ENCODE results near the gene NPB. TPM values are rescaled to one million over a fixed set of nuclear protein-coding genes. Genes with fewer than 3 reads are reported as not detected.

NPB gene
- polyA plus RNA-seq, 3 donors = 0.08 to 0.16 TPM; not detected in 1

- no peak overlapping the region for H3K27ac Mint-ChIP-seq
- Histone ChIP-seq H2AFZ (ENCODE audit: insufficient read depth, low read depth, low read length, poor library complexity, severe bottlenecking) (no peak overlapping the region), H3K4me3 (replicated peaks in 1 of 3; ENCODE audit: low read depth in 2 of 3, low read length in 3 of 3) (no peak overlapping the region), H3K4me2 (replicated peaks; ENCODE audit: extremely low read depth, low read length, poor library complexity, severe bottlenecking) (no peak overlapping the region), H4K20me1 (ENCODE audit: insufficient read depth, low read length) (no peaks in the 10 kb centered on the region), H3K4me1 (ENCODE audit: control insufficient read depth in 1 of 2, insufficient read depth in 2 of 2, low read length in 2 of 2) (peaks cover 0 to 4% of the 10 kb centered on the region in 2 donors), H3K79me2 (ENCODE audit: insufficient read depth, low read length) (no peaks in the 10 kb centered on the region), H3K27me3 (ENCODE audit: control insufficient read depth in 2 of 2, insufficient read depth in 2 of 2, low read length in 2 of 2) (no peaks in the 10 kb centered on the region), H3K9ac (ENCODE audit: insufficient read depth, low read length, poor library complexity, severe bottlenecking) (no peak overlapping the region), H3K9me3 (replicated peaks in 1 of 2; ENCODE audit: control insufficient read depth in 1 of 2, insufficient read depth in 1 of 2, low read length in 2 of 2) (no peaks in the 10 kb centered on the region), H3K27ac (ENCODE audit: low read depth in 1 of 2, low read length in 2 of 2) (no peak overlapping the region), H3K36me3 (replicated peaks in 1 of 2; ENCODE audit: control insufficient read depth in 1 of 2, insufficient read depth in 2 of 2, low read length in 2 of 2) (no peaks in the 10 kb centered on the region)
- H3K4me3 Mint-ChIP-seq = no peak overlapping the region
- no peak for DNase-seq
- no peaks in the 10 kb centered on the region for H3K36me3 Mint-ChIP-seq
- peaks cover 0 to 5% (median 2%) of the 10 kb centered on the region in 7 donors for H3K9me3 Mint-ChIP-seq
- H3K27me3 Mint-ChIP-seq (ENCODE audit: low read depth in 3 of 3) = peaks cover 8 to 19% (median 12%) of the 10 kb centered on the region in 3 donors
- no peaks in the 10 kb centered on the region for H3K4me1 Mint-ChIP-seq
- TF ChIP-seq CTCF (IDR thresholded peaks at IDR 0.05) = no peak
- 93% methylated on average over 15 of the region's 15 CpGs for WGBS (ENCODE audit: insufficient coverage)
- intact Hi-C loops (cut with micrococcal nuclease) = no loop called here
These were observed 48.5 kb downstream of the NPB start for GRCh38 chr17:81950501-81950900.

GRCh38 chr17:81951785-81952684 lies 50.0 kb downstream of the NPB start:
- intact Hi-C loops (cut with micrococcal nuclease) = no loop called here
- H3K9me3 Mint-ChIP-seq = peaks cover 0 to 5% (median 2%) of the 10 kb centered on the region in 7 donors
- H3K4me1 Mint-ChIP-seq = no peaks in the 10 kb centered on the region
- no peak overlapping the region for H3K9ac ChIP-seq (ENCODE audit: insufficient read depth, low read length, poor library complexity, severe bottlenecking)
- peaks cover 7 to 17% (median 16%) of the 10 kb centered on the region in 3 donors for H3K27me3 Mint-ChIP-seq (ENCODE audit: low read depth in 3 of 3)
- no peaks in the 10 kb centered on the region for H3K79me2 ChIP-seq (ENCODE audit: insufficient read depth, low read length)
- H3K36me3 Mint-ChIP-seq = no peaks in the 10 kb centered on the region
- no peaks in the 10 kb centered on the region for H3K9me3 ChIP-seq (replicated peaks in 1 of 2; ENCODE audit: control insufficient read depth in 1 of 2, insufficient read depth in 1 of 2, low read length in 2 of 2)
- WGBS (ENCODE audit: insufficient coverage) = 78% methylated on average over 5 of the region's 13 CpGs
- H3K27ac Mint-ChIP-seq = no peak overlapping the region
- H3K36me3 ChIP-seq (replicated peaks in 1 of 2; ENCODE audit: control insufficient read depth in 1 of 2, insufficient read depth in 2 of 2, low read length in 2 of 2) = no peaks in the 10 kb centered on the region
- no peak overlapping the region for H3K4me3 Mint-ChIP-seq
- no peak overlapping the region for H3K27ac ChIP-seq (ENCODE audit: low read depth in 1 of 2, low read length in 2 of 2)
- no peak for TF ChIP-seq CTCF (IDR thresholded peaks at IDR 0.05)
- no peak overlapping the region for H2AFZ ChIP-seq (ENCODE audit: insufficient read depth, low read depth, low read length, poor library complexity, severe bottlenecking)
- no peak overlapping the region for H3K4me3 ChIP-seq (replicated peaks in 1 of 3; ENCODE audit: low read depth in 2 of 3, low read length in 3 of 3)
- no peak overlapping the region for H3K4me2 ChIP-seq (replicated peaks; ENCODE audit: extremely low read depth, low read length, poor library complexity, severe bottlenecking)
- peaks cover 0 to 4% of the 10 kb centered on the region in 2 donors for H3K4me1 ChIP-seq (ENCODE audit: control insufficient read depth in 1 of 2, insufficient read depth in 2 of 2, low read length in 2 of 2)
- no peaks in the 10 kb centered on the region for H3K27me3 ChIP-seq (ENCODE audit: control insufficient read depth in 2 of 2, insufficient read depth in 2 of 2, low read length in 2 of 2)
- no peak for DNase-seq
- no peaks in the 10 kb centered on the region for H4K20me1 ChIP-seq (ENCODE audit: insufficient read depth, low read length)

Other genes starting within 250 kb of the NPB start
- gene PDE6G, start 245.7 kb upstream of the NPB start, polyA plus RNA-seq = 10 to 100 TPM in 2 of 3 donors, 1 to 10 TPM in 1; 8.9 to 12.0 (median 11.5) TPM
- gene OXLD1, start 235.6 kb upstream of the NPB start, polyA plus RNA-seq = 10 to 100 TPM; 46.0 to 61.1 (median 51.8) TPM
- gene CCDC137, start 235.5 kb upstream of the NPB start, polyA plus RNA-seq = 1 to 10 TPM; 2.4 to 8.8 (median 3.6) TPM
- 10 to 100 TPM; 17.6 to 43.0 (median 28.7) TPM for gene ARL16, start 218.4 kb upstream of the NPB start, polyA plus RNA-seq
- 100 to 1,000 TPM in 1 of 3 donors, 10 to 100 TPM in 2; 19.3 to 200 (median 28.0) TPM for gene HGS, start 218.2 kb upstream of the NPB start, polyA plus RNA-seq
- gene MRPL12, start 198.9 kb upstream of the NPB start, polyA plus RNA-seq = 10 to 100 TPM; 21.2 to 57.0 (median 38.3) TPM
- gene SLC25A10, start 190.0 kb upstream of the NPB start, polyA plus RNA-seq = 1 to 10 TPM; 1.8 to 2.3 (median 1.9) TPM
- gene GCGR, start 98.1 kb upstream of the NPB start, polyA plus RNA-seq = not detected
- 10 to 100 TPM; 48.4 to 63.0 (median 48.5) TPM for gene MCRIP1, start 68.9 kb upstream of the NPB start, polyA plus RNA-seq
- gene PPP1R27, start 67.2 kb upstream of the NPB start, polyA plus RNA-seq = 1 to 10 TPM in 1 of 3 donors, under 1 TPM in 2; 0.22 to 1.5 (median 0.33) TPM
- 100 to 1,000 TPM; 108 to 297 (median 291) TPM for gene P4HB, start 41.7 kb upstream of the NPB start, polyA plus RNA-seq
- 100 to 1,000 TPM in 1 of 3 donors, 10 to 100 TPM in 2; 86.3 to 477 (median 97.2) TPM for gene ARHGDIA, start 30.9 kb upstream of the NPB start, polyA plus RNA-seq
- 10 to 100 TPM; 20.2 to 98.1 (median 57.3) TPM for gene ALYREF, start 10.7 kb upstream of the NPB start, polyA plus RNA-seq
- 100 to 1,000 TPM; 184 to 512 (median 397) TPM for gene ANAPC11, start 10.5 kb upstream of the NPB start, polyA plus RNA-seq
- gene PCYT2, start 9.2 kb downstream of the NPB start, polyA plus RNA-seq = 10 to 100 TPM; 10.7 to 14.5 (median 11.0) TPM
- 10 to 100 TPM; 22.5 to 73.5 (median 23.7) TPM for gene SIRT7, start 15.9 kb downstream of the NPB start, polyA plus RNA-seq
- gene MAFG, start 25.5 kb downstream of the NPB start, polyA plus RNA-seq = 10 to 100 TPM in 1 of 3 donors, 1 to 10 TPM in 2; 7.4 to 66.0 (median 7.6) TPM
- gene PYCR1, start 35.1 kb downstream of the NPB start, polyA plus RNA-seq = under 1 TPM in 1 of 3 donors, not detected in 2; 0.07 TPM
- not detected for gene MYADML2, start 45.0 kb downstream of the NPB start, polyA plus RNA-seq
- gene NOTUM, start 58.9 kb downstream of the NPB start, polyA plus RNA-seq = not detected
- 10 to 100 TPM; 25.5 to 31.9 (median 25.6) TPM for gene ASPSCR1, start 75.4 kb downstream of the NPB start, polyA plus RNA-seq
- gene CENPX, start 120.6 kb downstream of the NPB start, polyA plus RNA-seq = 10 to 100 TPM; 47.7 to 57.0 (median 55.9) TPM
- gene LRRC45, start 121.1 kb downstream of the NPB start, polyA plus RNA-seq = 10 to 100 TPM in 1 of 3 donors, 1 to 10 TPM in 2; 2.6 to 12.2 (median 3.4) TPM
- 1 to 10 TPM in 1 of 3 donors, not detected in 2; 1.8 TPM for gene RAC3, start 129.4 kb downstream of the NPB start, polyA plus RNA-seq
- gene DCXR, start 135.5 kb downstream of the NPB start, polyA plus RNA-seq = 10 to 100 TPM; 88.8 to 93.1 (median 90.3) TPM
- 10 to 100 TPM in 1 of 3 donors, 1 to 10 TPM in 2; 1.5 to 32.4 (median 4.1) TPM for gene RFNG, start 149.6 kb downstream of the NPB start, polyA plus RNA-seq
- 100 to 1,000 TPM; 101 to 130 (median 110) TPM for gene GPS1, start 149.7 kb downstream of the NPB start, polyA plus RNA-seq
- 100 to 1,000 TPM in 1 of 3 donors, 10 to 100 TPM in 2; 23.9 to 175 (median 47.6) TPM for gene DUS1L, start 163.6 kb downstream of the NPB start, polyA plus RNA-seq
- gene FASN, start 196.0 kb downstream of the NPB start, polyA plus RNA-seq = 1 to 10 TPM in 1 of 3 donors, under 1 TPM in 2; 0.08 to 8.4 (median 0.13) TPM

Measured in CD14-positive monocyte (primary cell).